B cell (primary cell): ENCODE measurements around the gene CACNG4. TPM values are rescaled to one million over a fixed set of nuclear protein-coding genes. Genes with fewer than 3 reads are reported as not detected.

ENCODE experiments used
- ATAC-seq: fragments of 200-7000 bp; cut with Tn5 transposase; one replicate; pipeline ENCODE4 v1.10.0; 2021; ENCODE audit warnings: low read depth, mild to moderate bottlenecking, moderate number of reproducible peaks, moderate library complexity
- CTCF ChIA-PET: fragments of 350-600 bp; sonication (Branson Sonifier 250); formaldehyde crosslinking; loops from one replicate; lab custom pipeline; 2021; ENCODE audit warnings: antibody characterized with exemption, inconsistent platforms; lab: Charles Lee
- POLR2A ChIA-PET: fragments of 350-600 bp; sonication (Branson Sonifier 250); formaldehyde crosslinking; loops from one replicate; lab custom pipeline; 2021; ENCODE audit warnings: antibody characterized with exemption; lab: Charles Lee
- DNase-seq: peaks from one replicate; pipeline ENCODE4 v3.0.0; 2013
- H2AFZ ChIP-seq: 2 replicates; pipeline ENCODE4 v1.6.1; 2012; ENCODE audit warnings: mild to moderate bottlenecking, low read depth, low read length; ENCODE audit not compliant: insufficient read depth, poor library complexity, severe bottlenecking
- H3K27ac ChIP-seq, 2 donors: 1 replicate in 1 of 2; 2 replicates in 1 of 2; pipeline ENCODE4 v1.5.1; 2012 to 2013; ENCODE audit warnings: low read length in 2 of 2, mild to moderate bottlenecking in 2 of 2, moderate library complexity in 1 of 2
- H3K27me3 ChIP-seq, 4 experiments: fragments of 200-600 bp in 1 of 4; sonication (generic) in 1 of 4; replicated peaks in 1 of 4; 1 replicate in 2 of 4; 2 replicates in 2 of 4; pipeline versions ENCODE4 v1.6.1 to v1.7.0; 2013 to 2016; ENCODE audit warnings: low read length in 3 of 4, mild to moderate bottlenecking in 2 of 4, mixed read lengths in 1 of 4, moderate library complexity in 1 of 4; ENCODE audit not compliant: insufficient read depth in 4 of 4, control insufficient read depth in 3 of 4; ENCODE audit errors: control extremely low read depth in 1 of 4
- H3K36me3 ChIP-seq, 2 experiments: replicated peaks in 1 of 2; 1 replicate in 1 of 2; 2 replicates in 1 of 2; pipeline versions ENCODE4 v1.6.1 to v1.7.1; 2013; ENCODE audit warnings: low read length in 1 of 2; ENCODE audit not compliant: insufficient read depth in 2 of 2, control insufficient read depth in 1 of 2; ENCODE audit errors: control extremely low read depth in 1 of 2, extremely low read depth in 1 of 2
- H3K4me1 ChIP-seq, 2 donors: fragments of 200-600 bp in 1 of 2; sonication (generic) in 1 of 2; 1 replicate in 1 of 2; 2 replicates in 1 of 2; pipeline versions ENCODE4 v1.5.1 to v1.6.1; 2013 to 2017; ENCODE audit warnings: low read length in 2 of 2; ENCODE audit not compliant: control insufficient read depth in 2 of 2, insufficient read depth in 2 of 2
- H3K4me2 ChIP-seq: replicated peaks from 2 replicates; pipeline ENCODE3; 2012; ENCODE audit warnings: mild to moderate bottlenecking, low read depth, low read length; ENCODE audit not compliant: poor library complexity, severe bottlenecking
- H3K4me3 ChIP-seq, 5 experiments: fragments of 200-600 bp in 1 of 5; sonication (generic) in 1 of 5; 1 replicate in 3 of 5; 2 replicates in 2 of 5; pipeline versions ENCODE4 v1.5.1 to v1.7.0; 2011 to 2016; ENCODE audit warnings: low read length in 4 of 5, mild to moderate bottlenecking in 4 of 5, low read depth in 2 of 5, control low read depth in 1 of 5, moderate library complexity in 1 of 5; ENCODE audit not compliant: insufficient read depth in 1 of 5; ENCODE audit errors: control extremely low read depth in 1 of 5, extremely low read depth in 1 of 5
- H3K79me2 ChIP-seq: fragments of 200-600 bp; sonication (generic); one replicate; pipeline ENCODE4 v1.6.0; 2016; ENCODE audit warnings: low read length; ENCODE audit not compliant: control insufficient read depth, insufficient read depth
- H3K9ac ChIP-seq: fragments of 200-600 bp; sonication (generic); 2 replicates; pipeline ENCODE4 v1.6.1; 2017; ENCODE audit warnings: mild to moderate bottlenecking, low read length, moderate library complexity
- H3K9me3 ChIP-seq, 3 donors: one replicate each; pipeline versions ENCODE4 v1.6.1 to v1.7.1; 2013; ENCODE audit warnings: low read length in 2 of 3; ENCODE audit not compliant: control insufficient read depth in 2 of 3, insufficient read depth in 1 of 3; ENCODE audit errors: control extremely low read depth in 1 of 3
- H4K20me1 ChIP-seq: 2 replicates; pipeline ENCODE4 v1.6.0; 2012; ENCODE audit warnings: mild to moderate bottlenecking, low read length; ENCODE audit not compliant: insufficient read depth, control insufficient read depth, poor library complexity, severe bottlenecking
- H3K27ac Mint-ChIP-seq: one replicate; pipeline ENCODE4 v1.8.0; 2021; ENCODE audit warnings: mixed read lengths
- H3K27me3 Mint-ChIP-seq: one replicate; pipeline ENCODE4 v1.8.0; 2021; ENCODE audit warnings: mixed read lengths
- H3K4me1 Mint-ChIP-seq: one replicate; pipeline ENCODE4 v1.8.0; 2021; ENCODE audit warnings: mixed read lengths
- H3K4me3 Mint-ChIP-seq: one replicate; pipeline ENCODE4 v1.8.0; 2021; ENCODE audit warnings: mixed read lengths
- H3K9me3 Mint-ChIP-seq: one replicate; pipeline ENCODE4 v1.8.0; 2022; ENCODE audit warnings: mixed read lengths; ENCODE audit not compliant: insufficient read depth
- CTCF ChIP-seq: fragments of 200-600 bp; IDR thresholded peaks from one replicate; pipeline ENCODE4 v1.8.0; 2022; ENCODE audit warnings: antibody characterized with exemption, mild to moderate bottlenecking
- EZH2 ChIP-seq: IDR thresholded peaks from 2 replicates; pipeline ENCODE4 v1.6.1; 2012; ENCODE audit warnings: borderline replicate concordance, low read depth, mild to moderate bottlenecking, moderate library complexity, low read length; ENCODE audit not compliant: insufficient read depth, poor library complexity, severe bottlenecking
- WGBS: methylation state at CpG from one replicate; pipeline ENCODE4 v1.1.5; 2013; ENCODE audit warnings: missing lambda C conversion rate; ENCODE audit not compliant: insufficient coverage; 5-methylcytosine and 5-hydroxymethylcytosine counted together
- intact Hi-C: fragments of 100-400 bp; cut with micrococcal nuclease; formaldehyde crosslinking; loops from one replicate; pipeline ENCODE4 v1.10.0; 2022
- polyA plus RNA-seq: library from polyadenylated mRNA; depleted of rRNA; stranded (reverse); fragments of >200 nt; gene quantifications from 2 replicates; pipeline ENCODE4 v1.2.3, GENCODE V29; 2012
- total RNA-seq, 2 donors: library from RNA; stranded (reverse); fragments of 120-200 nt in 1 of 2; gene quantifications; 1 replicate in 1 of 2; 2 replicates in 1 of 2; pipeline versions ENCODE4 v1.2.3 to v1.2.4, GENCODE V29; 2013 to 2022

CACNG4 gene
- total and polyA plus RNA-seq, 2 donors (not counting 1 experiment from before 2014, with no cell fraction given), result not detected

- no peak overlapping the region for H3K27ac Mint-ChIP-seq
- H3K4me3 Mint-ChIP-seq, result no peak overlapping the region
- CTCF ChIA-PET, result no interaction called here
These were observed 70.9 kb downstream of the CACNG4 start for GRCh38 chr17:67035131-67036083.

More at GRCh38 chr17:67035131-67036083, 70.9 kb downstream of the CACNG4 start:
- no peaks in the 10 kb centered on the region for H4K20me1 ChIP-seq
- no peak overlapping the region for H3K9ac ChIP-seq
- intact Hi-C loops, result no loop called here
- H3K27me3 Mint-ChIP-seq, result peaks cover 11% of the 10 kb centered on the region
- no peaks in the 10 kb centered on the region for H3K9me3 Mint-ChIP-seq
- H3K9me3 ChIP-seq, result no peaks in the 10 kb centered on the region
- POLR2A ChIA-PET, result no interaction called here
- TF ChIP-seq CTCF (no peak), EZH2 (no peak)
- no peaks in the 10 kb centered on the region for H3K4me1 Mint-ChIP-seq
- WGBS, result 66% methylated on average over 9 of the region's 11 CpGs
- no peaks in the 10 kb centered on the region for H3K79me2 ChIP-seq
- peaks cover 0 to 2% (median 0%) of the 10 kb centered on the region in 4 experiments for H3K27me3 ChIP-seq
- ATAC-seq (no peak), DNase-seq (no peak)
- H3K36me3 ChIP-seq, result no peaks in the 10 kb centered on the region
- no peak overlapping the region for H3K4me3 ChIP-seq
- no peak overlapping the region for H3K27ac ChIP-seq
- no peak overlapping the region for H2AFZ ChIP-seq
- H3K4me1 ChIP-seq, result no peaks in the 10 kb centered on the region
- no peak overlapping the region for H3K4me2 ChIP-seq
